ENCODE results near the gene SHANK1.

GRCh38 chr19:50673118-50673517 is 46.5 kb downstream of the SHANK1 start:
- no peak for TF ChIP-seq POLR2A (IDR thresholded peaks at IDR 0.05)
- no peak for TF ChIP-seq CTCF (IDR thresholded peaks at IDR 0.05)
- no peak for TF ChIP-seq POLR2AphosphoS5 (IDR thresholded peaks at IDR 0.05)

Data from suprapubic skin (tissue), 4 donors.